HG03457 (cell line): ENCODE measurements around the gene PARP1.
"Not testable (repeated sequence)": the region's sequence is repeated elsewhere in the genome, so short reads cannot be mapped to it uniquely, and the experiment has no call there.

Experiments
- ATAC-seq: cut with Tn5 transposase; IDR thresholded peaks from one replicate; pipeline ENCODE4 v1.9.1; 2021; ENCODE audit warnings: moderate number of reproducible peaks; ENCODE audit not compliant: unreplicated experiment

The PARP1 gene

DNA sequence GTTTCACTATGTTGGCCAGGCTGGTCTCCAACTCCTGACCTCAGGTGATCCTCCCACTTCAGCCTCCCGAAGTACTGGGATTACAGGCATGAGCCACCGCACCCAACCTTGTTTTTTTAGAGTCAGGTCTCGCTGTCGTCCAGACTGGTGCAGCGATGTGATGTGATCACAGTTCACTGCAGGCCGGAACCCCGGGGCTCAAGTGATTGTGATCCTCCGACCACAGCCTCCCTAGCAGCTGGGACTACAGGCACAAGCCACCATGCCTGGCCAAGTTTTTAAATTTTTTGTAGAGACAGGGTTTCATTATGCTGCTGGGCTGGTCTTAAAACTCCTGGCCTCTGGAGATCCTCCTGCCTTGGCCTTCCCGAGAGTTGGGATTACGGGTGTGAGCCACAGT, 52.9 kb downstream of the PARP1 start:
- no peak for ATAC-seq

DNA sequence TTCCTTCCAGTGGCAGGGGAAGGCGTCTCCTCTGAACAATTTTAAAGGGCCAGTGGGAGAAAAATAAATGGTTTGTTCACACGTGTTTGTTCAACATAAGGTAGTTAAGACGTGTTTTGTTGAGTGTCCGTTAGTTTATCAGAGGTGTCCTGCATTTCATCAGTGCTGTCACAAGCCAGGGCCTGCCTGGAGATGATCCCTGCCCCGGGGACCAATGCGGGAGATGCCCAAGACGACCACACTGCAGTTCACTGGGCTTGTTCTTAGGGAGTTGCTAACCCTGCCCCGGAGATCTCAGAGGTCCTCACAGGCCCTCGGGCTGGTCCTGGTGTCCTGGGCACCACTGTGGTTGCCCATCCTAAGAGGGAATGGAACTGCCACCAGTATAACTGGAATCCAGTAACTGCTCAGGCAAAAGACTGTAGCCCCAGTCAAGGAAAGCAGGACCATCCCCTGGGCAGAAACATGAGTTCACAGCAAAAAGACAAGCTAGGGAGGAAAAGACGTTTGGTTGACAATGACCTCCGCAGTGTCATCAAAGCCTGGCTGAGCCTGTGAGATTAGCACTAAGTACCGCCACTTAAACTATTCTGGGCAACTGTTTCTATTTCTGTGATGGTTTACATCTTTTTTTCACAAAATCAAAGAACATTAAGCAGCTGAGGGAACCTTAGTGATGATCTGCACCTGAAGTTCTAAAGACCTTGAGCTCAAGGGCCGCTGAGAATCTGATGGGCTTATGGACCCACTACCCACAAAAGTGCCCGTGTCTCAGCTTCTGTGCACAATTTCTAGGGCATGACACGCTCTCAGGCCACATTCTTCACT, 54.0 kb downstream of the PARP1 start:
- no peak for ATAC-seq

DNA sequence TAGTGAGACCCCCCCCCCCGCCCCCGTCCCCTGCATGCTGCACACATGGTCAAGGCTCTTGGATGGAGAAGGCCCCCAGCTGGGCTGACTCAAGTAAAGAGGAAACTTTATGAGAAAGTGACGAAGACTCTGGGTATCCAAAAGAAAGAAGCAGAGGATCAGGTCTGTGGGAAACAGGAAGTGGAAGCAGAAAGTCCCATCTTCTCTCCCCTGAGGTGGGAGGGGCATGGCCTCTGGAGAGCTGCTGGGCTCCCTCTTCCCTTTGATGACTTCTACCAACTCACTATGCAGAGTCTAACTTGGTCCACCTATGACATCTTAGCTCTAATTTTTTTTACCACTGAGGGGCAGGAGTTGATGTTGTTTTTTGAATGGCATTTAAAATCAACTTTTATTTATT, 56.2 kb downstream of the PARP1 start:
- ATAC-seq: no peak

DNA sequence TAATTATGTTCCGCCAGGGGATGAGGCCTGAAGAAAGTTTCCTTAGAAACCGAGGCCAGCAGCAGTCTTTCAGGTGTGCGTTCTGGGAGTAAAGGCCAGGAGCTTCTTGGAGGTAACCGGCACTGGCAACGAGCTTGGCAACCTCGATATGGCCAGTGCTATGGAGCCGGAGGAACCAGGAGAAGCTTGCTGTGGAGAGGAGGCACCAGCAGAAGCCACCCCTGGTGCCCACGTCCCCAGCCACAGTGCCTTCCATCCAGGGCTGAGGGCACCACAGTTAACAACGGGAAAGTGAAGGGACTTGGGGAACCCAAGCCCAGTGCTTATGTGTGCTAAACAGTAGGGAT, 57.4 kb downstream of the PARP1 start:
- no peak for ATAC-seq

DNA sequence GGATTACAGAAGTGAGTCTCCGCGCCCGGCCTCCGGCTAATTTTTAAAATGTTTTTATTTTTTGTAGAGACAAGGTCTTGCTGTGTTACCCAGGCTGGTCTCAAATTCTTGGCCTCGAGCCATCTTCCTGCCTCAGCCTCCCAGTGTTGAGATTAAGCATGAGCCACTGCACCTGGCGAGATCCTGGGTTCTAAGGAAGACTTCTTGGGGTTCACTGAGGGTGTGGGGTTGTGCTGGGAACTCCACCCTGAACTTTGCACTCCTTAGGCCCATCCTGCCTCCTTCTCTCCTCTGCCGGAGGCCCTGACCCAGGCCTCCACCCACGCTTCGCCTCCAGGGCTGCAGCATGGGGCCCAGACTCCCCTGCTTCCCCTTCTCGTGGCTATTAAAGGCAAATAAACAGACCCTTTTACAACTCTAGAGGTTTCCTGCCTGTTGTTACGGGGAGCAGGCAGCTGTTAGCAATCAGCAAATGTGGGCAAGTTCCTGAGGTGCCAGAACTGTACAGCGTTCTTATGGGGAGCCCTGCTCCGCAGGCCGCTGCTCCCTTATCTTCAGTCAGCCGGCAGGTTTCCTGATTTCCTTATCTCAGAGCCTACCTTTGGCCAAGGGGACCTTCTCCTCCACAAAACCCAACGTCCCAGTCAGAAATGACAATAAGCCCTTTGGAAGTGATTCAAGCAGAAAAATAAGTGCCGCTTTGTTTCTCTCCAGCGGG, 57.9 kb downstream of the PARP1 start:
- ATAC-seq: no peak

DNA sequence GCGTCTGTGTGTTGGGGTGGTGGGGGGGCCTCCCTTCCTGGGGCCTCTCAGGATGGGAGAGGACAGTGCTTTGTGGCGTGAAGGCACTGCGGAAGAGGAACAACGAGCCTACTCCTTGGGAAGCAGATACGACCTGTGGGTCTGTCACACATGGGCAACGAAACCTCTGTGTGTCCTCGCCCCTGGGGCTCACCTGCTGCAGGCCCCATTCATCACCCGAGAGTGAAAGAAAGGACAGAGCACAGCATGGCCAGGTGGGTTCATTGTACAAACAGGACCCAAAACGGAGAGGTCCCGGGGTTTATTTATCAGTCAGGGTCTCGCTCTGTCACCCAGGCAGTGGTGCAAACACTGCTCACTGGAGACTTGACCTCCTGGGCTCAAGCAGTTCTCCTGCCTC, 58.8 kb downstream of the PARP1 start:
- no peak for ATAC-seq

DNA sequence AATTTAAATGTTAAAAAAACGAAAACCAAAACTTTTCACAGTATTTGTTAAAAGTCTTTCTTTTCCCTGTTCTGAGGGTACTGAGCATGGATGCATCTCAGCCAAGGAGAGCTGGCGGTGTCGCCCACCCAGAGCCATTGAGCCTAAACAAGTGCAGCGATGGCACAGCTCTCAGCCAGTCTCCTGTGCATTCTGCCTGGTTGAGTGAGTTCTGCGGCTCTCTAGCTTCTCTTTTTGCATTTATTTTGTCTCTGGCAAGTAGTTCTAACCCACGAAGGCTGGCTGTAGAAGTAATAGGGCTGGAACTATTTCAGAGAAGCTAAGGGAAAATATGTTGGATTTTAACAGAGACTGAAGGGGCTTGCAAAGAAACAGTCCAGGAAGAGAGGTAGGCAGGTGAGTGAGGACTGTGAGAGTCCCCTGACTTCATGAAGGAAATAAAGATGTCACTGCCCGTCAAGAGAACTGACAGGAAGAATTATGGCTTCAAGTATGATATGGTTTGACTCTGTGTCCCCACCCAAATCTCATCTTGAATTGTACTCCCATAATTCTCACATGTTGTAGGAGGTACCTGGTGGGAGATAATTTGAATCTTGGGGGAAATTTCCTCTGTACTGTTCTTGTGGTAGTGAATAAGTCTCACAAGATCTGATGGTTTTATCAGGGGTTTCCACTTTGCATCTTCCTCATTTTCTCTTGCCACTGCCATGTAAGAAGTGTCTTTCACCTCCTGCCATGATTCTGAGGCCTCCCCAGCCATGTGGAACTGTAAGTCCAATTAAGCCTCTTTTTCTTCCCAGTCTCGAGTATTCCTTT, 63.2 kb downstream of the PARP1 start:
- ATAC-seq: no peak

DNA sequence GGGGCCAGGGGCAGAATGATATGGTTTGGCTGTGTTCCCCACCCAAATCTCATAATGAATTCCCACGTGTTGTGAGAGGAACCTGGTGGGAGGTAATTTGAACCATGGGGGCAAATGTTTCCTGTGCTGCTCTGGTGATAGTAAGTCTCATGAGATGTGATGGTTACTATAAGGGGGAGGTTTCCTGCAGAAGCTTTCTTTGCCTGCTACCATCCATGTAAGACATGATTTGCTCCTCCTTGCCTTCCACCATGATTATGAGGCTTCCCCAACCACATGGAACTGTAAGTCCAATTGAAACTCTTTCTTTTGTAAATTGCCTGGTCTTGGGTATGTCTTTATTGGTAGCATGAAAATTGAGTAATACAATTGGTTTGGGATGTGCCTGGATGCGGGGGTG, 65.2 kb downstream of the PARP1 start:
- no peak for ATAC-seq

DNA sequence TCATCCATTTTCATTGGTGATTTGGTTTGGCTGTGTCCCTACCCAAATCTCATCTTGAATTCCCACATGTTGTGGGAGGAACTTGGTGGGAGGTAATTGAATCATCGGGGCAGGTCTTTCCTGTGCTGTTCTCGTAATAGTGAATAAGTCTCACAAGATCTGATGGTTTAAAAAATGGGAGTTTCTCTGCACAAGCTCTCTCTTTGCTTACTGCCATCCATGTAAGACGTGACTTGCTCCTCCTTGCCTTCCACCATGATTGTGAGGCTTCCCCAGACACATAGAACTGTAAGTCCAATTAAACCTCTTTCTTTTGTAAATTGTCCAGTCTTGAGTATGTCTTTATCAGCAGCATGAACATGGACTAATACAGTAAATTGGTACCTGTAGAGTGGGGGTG, 67.8 kb downstream of the PARP1 start:
- not testable (repeated sequence) for ATAC-seq

DNA sequence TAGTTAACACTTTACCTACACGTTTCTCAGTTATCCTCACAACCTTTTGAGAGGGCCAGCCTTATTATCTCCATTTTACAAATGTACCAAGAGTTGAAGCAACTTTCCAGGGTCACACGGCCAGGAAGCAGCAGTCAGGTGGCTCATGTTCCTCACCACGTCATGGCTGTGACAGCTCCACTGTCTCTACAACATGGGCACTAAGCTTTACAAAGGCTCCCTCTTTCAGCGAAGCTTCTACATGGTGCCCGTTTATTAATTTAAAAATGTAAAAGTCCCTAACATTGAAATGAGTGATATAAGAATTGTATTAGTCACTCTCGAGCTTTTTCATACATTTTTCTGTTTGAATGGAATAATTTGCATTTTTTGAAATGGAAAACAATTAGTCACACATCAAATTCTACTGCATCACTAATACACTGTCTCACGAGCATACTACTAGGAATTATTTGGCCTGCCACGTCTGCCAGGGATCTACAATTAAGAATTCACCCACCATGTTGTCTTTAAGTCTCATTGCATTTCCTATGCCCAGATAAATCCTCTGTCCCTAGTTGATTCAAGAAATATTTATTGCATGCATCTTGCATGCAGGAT, 70.5 kb downstream of the PARP1 start:
- ATAC-seq: no peak

DNA sequence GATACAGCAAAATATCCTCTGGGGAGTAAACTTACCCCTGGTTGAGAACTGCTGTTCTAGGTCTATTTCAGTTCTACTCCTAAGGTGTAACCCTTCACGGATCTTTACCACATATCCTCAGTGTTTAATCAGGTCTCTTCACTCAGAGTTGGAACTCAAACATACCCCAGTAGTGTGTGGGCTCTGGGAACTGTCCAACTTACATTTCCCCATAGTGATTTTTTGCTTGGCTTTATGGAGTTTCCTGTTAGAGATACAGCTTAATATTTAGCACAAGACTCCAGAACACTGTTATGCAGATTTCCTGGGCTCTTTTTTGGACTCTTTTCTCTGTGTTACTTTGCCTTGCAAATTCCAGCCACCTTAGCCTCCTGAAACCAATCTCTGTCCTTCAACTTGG, 72.2 kb downstream of the PARP1 start:
- no peak for ATAC-seq

DNA sequence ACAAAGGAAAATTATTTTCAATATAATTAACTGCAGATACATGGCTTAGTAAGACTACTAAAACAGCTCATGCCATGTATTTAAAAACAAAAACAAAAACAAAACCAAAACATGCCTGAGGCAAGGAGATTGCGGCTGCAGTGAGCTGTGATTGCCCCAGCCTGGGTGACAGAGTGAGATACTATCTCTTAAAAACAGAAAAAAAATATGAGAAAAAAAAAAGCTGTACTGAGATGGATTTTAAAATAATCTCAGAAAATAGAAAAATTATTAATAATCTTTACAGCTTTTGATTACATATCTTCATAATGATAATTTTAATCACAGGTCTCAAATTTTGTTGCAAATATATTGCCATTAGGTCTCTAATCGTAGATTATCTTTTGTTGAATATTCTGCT, 74.9 kb downstream of the PARP1 start:
- ATAC-seq: no peak

DNA sequence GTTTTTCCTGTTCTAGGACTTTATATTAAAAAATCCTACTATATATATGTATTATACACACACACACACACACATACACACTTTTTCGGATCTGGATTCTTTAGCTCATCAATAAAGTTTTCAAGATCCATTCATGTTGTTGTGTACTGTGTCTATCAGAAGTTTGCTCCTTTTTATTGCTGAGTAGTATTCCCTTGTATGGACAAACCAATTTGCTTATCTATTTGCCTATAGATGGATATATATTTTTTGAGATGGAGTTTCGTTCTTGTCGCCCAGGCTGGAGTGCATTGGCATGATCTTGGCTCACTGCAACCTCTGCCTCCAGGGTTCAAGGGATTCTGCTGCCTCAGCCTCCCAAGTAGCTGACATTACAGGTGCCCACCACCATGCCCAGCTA, 78.7 kb downstream of the PARP1 start:
- no peak for ATAC-seq

DNA sequence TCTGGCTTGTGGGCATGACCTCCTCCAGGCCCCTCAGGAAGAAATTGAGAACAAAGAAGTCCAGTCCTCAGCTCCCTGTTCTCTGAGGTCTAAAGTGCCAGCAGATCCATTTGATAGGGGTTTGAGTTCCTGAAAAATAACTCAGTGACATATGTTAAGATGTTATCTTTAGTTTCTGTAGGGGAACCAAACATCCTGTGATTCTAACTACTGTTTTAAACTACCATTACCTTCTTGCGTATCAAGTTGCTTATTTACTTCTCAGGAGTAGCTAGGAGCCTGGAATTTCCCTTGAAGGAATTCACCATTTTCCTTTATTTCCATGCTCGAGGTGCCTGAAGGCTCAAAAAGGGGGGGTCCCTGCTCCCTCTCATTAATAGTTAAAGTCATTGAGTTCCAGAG, 80.1 kb downstream of the PARP1 start:
- ATAC-seq: no peak

DNA sequence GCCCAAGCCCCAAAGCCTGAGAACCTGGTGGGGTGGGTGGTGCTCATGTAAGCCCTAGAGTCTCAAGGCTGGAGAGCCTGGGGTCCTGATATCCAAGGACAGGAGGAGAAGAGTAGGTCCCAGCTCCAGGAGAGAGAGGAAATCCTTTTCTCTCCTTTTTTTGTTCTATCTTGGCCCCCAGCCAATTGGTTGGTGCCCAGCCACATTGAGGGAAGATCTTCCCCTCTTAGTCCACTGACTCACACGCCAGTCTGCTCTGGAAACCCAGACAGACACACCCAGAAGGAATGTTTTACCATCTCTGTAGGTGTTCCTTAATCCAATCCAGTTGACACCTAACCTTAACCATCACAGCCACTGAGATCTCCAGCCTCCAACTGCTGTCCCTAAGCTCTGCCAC, 82.7 kb downstream of the PARP1 start:
- ATAC-seq: no peak

DNA sequence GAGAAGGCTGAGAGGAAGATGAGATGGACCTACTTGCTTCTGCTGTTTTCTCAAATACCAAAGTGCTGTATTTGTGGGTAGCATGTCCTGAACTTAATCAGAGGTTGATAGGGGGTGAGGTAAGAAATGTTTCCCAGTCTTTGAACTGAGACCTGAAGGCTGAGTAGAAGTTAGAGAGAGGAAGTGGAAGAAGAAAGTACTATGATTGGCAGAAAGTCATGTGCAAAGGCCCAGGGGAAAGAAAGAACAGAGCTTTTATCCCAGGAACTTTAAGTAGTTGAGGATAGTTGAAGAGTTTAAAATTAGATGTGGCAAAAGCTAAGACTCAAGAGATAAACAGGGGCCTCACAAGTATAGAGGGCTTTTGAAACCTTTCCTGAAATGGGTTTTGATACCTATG, 83.4 kb downstream of the PARP1 start:
- ATAC-seq: no peak

DNA sequence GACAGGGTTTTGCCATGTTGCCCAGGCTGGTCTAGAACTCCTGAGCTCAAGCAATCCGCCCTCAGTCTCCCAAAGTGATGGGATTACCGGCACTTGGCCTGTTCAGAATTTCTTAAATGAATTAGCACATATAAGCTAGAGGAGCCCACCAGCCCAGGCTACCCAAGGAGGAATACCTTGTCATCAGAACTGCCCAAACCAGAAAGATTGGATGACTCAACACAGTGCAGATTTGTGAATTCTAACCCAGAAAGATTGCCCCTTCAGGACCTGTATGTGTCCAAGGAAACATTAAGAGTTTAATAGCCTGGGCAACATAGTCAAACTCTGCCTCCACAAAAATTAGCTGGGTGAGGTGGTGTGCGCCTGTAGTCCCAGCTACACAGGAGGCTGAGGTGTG, 84.9 kb downstream of the PARP1 start:
- no peak for ATAC-seq

DNA sequence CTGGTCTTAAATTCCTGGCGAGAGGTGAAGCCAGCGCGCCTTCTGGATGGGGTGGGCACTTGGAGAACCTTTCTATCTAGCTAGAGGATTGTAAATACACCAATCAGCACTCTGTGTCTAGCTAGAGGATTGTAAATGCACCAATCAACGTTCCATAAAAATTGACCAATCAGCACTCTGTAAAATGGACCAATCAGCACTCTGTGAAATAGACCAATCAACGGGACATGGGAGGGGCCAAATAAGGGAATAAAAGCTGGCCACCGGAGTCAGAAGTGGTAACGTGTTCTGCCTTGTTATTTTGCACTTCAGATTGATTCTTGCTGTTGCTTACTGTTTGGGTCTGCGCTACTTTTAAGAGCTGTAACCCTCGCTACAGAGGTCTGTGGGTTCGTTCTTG, 87.0 kb downstream of the PARP1 start:
- ATAC-seq: no peak

DNA sequence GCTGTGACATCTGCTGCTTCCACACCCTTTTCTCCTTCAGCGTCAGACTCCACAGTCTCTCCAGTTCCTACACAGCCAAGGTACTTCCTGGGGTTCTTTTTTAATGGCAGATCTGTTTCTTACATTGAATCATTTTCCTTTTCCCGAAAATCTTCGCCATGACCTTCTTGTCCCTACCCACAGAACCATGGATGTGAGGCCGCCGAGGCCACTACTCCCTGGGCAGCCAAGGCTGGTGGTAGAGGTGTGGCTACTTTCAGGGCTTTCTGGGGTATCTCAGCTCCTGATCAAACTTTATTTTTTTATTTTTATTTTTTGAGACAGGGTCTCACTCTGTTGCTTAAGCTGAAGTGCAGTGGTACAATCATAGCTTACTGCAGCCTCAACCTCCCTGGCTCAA, 89.4 kb downstream of the PARP1 start:
- no peak for ATAC-seq

DNA sequence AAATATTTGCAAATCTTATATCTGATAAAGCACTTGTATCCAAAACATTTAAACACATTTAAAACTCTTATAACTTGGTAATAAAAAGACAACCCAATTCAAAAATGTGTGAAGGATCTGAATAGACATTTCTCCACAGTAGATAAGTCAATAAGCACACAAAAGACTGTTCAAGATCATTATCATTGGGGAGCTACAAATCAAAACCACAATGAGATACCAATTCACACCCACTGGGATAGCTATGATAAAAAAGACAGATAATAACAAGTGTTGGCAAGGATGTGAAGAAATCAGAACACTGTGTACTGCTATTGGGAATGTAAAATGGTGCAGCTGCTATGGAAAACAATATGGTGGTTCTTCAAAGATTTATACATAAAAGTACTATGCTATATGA, 93.8 kb downstream of the PARP1 start:
- ATAC-seq: no peak

DNA sequence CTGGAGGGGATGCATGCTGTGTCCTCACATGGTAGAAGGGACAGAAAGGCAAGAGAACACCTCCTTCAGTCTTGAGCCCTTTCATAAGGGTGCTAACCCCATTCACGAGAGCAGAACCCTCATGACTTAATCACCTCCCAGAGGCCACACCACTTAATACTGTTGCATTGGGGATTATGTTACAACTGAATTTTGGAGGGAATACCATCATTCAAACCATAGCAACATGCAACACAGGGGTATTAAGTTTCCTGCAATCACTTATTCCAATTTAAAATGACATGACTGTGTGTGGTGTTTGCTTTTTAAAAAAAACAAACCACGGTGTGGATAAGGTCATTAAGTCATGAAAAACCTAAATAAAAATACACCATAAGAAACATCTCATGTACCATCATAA, 95.8 kb downstream of the PARP1 start:
- no peak for ATAC-seq
